GDM1 (cell line): ENCODE data around the gene AKR7A2.

Experiments used
- DNase-seq: peaks from one replicate; lab custom pipeline; 2025; lab: John Stamatoyannopoulos, UW

AKR7A2 gene

DNA sequence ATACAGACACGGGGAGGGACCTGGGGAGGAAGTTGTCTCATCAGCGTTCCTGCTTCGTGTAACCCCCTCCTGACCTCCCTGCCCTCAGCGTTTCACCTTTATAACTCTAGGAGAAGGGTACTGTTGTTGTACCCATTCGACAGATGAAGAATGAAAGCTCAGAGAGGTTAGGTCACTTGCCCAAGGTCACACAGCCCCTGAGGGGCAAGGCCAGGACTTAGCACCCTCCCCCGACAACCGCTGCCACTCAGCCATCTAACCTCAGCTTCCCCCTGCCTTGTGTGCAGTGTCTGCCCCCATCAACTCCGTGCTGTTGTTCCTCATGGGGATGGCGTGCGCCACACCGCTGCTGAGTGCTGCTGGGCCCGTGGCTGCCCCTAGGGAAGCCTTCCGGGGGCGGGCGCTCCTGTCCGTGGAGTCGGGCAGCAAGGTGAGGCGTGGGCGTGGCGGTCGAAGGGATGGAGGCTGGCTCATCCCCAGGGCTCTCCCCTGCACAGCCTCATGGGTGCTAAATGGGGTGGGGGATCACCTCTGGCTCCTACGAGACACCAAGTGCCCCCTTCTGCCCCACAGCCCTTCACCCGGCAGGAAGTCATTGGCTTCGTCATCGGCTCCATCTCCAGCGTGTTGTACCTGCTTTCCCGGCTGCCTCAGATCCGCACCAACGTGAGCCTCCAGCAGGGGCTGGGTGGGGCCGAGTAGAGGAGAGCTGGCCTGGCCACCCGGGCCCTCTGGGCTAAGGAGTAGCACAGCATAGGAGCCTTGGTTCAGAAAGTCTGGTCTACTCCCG lies 14.2 kb upstream of the AKR7A2 start:
- DNase-seq: peak; percentile 34

DNA sequence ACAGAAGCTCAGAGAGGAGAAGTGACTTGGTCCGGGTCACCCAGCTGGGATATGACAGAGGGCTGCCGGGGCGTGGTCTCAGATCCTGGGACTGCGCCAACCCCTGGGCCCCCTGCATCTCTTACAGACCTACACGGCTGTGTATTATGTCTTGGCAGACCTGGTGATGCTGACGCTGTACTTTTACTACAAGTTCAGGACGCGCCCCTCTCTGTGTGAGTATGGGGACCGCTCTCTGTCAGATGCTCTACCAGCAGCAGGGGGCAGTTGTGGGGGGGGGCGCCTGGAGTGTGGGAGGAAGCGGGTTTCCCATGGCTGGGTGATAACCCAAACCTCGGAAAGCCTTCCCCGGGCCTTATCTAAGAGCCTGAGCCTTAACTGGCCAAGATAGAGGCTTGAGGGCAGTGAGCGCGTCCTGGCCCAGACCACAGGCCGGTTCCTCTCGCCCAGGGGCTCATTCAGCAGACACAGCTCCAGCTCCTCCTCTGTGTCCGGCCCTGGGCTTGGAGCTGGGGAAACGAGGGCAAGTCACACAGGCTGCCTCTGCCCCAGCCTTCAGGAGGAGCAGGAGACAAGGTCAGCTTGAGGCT lies 13.5 kb upstream of the AKR7A2 start:
- peak; percentile 34 for DNase-seq

DNA sequence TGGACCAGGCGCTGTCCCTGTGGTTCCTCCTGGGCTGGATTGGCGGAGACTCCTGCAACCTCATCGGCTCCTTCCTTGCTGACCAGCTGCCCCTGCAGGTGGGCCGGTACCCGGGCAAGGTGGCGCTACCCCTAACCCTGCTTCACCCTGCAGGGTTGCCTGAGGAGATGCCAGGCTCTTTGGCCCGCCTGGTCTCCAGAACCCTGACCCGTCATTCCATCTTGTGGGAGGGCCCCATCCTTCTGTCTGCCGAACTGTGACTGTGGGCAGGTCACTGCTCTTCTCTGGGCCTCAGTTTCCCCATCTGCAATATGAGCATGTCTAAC lies 12.7 kb upstream of the AKR7A2 start:
- DNase-seq: no peak

DNA sequence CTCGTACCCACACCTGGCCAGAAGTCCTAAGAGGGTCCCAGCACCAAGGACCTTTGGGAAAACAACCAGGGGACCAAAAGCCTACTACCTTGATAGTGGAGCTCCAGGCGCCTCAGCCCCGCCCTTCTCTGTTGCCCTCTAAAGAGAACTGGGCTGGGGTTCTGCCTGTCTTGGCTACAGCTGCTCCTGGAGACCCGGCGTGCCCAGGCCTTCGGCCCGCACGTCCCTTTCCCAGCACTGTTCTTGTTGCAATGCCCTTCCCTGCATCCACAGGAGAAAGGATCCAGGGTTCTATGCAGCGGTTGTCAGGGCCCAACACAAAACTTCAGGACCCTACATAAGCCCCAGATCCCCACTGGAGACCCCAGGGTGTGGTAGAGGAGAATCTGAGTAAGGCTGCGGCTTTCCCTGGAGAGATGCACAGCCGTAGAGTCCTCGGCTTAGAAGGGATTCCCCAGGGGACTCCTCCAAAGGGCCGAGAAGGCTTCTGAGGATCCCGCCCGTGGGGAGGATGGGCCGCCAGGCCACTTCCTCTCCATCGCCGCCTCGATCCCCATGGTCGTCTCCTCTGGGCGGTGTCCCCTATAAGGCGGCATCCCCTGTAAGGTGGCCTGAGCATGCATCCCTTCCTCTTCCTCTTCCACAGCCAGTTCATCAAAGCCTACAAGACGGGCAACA lies 12.2 kb upstream of the AKR7A2 start:
- DNase-seq: no peak

DNA sequence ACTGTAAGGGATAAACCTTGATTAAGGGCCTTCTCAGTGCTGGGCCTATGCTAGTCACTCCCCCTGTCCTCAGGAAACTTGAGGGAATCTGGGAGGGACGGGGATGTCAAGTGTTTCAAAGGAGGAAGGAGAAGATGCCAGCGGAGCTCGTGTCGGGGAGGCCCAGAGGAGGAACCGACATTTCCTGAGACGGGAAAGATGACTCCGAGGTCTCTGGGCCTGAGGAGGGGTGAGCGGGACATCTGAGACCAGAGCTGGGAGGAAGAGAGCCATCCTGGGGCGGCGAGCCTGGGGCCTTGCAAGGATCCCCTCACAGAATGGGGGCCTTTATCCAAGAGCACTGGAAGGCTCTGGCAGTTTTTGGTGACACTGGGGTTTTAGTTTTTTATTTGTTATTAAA lies 10.5 kb upstream of the AKR7A2 start:
- DNase-seq: no peak

DNA sequence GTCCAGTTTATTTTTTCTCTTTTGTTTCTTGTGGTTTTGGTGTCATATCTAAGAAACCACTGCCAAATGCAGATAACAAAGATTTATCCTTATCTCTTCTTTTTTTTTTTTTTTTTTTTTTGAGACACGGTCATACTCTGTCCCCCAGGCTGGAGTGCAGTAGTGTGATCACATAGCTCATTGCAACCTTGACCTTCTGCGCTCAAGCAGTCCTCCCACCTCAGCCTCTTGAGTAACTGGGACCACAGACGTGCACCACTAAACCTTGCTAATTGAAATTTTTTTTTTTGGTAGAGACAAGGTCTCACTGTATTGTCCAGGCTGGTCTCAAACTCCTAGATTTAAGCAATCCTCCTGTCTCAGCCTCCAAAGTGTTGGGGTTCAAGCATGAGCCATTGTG lies 9.1 kb upstream of the AKR7A2 start:
- DNase-seq: no peak

DNA sequence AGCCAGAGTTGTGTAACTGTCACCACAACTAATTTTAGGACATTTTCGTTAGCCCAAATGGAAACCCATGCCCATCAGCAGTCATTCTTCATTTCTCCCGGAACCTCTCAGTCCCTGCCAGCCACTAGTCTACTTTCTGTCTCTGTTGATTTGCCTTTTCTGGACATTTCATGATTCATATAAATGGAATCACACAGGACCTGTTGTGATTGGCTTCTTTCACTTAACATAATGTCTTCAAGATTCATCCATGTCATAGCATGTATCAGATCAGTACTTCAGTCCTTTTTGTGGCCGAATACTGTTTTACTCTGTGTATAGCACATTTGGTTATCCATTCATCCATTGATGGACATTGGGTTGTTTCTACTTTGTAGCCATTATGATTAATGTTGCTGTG lies 7.3 kb upstream of the AKR7A2 start:
- no peak for DNase-seq

DNA sequence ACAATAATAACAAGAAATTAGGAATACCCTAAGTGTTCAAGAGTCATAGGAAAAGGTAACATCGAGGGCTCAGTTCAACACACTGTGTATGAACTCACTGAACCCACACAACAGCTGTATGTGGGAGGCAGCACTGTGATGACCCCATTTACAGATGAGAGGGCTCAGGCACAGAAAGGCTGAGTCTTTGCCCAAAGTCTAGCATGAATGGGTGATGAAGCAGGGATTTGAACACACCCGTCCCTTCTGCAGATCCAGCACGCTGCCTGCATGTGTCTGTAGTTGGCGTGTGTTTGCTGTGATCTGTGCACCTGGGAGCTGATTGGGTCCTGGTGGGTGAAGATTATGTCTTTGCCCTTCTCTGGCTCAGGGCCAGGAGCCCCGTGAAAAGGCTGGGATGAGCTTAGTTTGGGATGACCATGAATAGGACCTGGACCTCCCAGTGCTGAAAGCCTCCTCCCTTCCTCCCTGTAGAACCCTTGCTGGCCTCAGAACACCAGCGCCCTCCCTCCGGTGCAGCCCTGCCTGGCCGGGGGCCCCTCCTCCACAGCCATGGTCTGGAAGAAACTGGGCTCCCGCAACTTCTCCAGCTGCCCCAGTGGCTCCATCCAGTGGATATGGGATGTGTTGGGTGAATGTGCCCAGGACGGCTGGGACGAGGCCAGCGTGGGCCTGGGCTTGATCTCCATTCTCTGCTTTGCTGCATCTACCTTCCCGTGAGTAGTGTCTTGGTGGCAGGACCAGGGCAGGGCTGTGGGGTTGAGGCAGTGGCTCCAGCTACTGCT lies 5.4 kb upstream of the AKR7A2 start:
- DNase-seq: no peak

DNA sequence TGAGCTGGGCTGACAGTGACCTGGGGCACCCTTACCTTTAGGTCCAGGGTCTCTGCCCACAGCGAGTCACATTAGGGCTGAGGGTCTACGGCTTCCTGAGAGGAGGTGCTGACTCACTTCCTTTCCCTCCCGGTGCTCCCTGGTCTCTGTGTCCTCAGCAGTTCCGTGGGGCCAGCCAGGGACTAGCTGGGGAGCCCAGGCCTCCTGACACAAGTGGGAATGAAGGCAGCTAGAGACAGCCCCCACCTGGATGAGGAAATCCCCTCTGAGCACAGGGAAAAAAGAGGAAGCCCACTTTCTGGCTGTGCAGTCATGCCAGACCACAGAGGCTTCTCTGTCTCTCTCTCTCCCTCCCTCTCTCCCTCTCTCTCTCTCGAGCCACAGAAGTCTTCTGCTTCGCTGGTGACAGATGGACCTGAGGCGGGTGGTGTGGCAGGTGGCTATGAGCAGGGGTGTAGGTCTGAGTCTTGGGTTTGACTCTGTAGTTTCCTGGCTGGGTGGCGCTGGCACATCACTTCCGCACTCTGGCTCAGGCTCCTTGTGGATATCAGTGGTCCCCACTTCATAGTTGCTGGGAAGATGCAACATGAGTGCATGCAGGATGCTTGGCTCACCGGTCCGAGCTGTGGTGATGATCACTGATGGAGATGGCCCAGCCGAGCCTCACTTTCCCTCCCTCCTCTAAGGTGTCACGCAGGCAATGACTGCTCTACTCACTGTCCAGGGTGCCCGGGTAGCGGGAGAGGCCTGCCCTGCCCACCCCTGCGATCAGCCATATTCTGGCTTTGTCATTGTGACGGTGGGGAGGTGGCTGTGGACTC lies 3.6 kb upstream of the AKR7A2 start:
- DNase-seq: peak; percentile 63

DNA sequence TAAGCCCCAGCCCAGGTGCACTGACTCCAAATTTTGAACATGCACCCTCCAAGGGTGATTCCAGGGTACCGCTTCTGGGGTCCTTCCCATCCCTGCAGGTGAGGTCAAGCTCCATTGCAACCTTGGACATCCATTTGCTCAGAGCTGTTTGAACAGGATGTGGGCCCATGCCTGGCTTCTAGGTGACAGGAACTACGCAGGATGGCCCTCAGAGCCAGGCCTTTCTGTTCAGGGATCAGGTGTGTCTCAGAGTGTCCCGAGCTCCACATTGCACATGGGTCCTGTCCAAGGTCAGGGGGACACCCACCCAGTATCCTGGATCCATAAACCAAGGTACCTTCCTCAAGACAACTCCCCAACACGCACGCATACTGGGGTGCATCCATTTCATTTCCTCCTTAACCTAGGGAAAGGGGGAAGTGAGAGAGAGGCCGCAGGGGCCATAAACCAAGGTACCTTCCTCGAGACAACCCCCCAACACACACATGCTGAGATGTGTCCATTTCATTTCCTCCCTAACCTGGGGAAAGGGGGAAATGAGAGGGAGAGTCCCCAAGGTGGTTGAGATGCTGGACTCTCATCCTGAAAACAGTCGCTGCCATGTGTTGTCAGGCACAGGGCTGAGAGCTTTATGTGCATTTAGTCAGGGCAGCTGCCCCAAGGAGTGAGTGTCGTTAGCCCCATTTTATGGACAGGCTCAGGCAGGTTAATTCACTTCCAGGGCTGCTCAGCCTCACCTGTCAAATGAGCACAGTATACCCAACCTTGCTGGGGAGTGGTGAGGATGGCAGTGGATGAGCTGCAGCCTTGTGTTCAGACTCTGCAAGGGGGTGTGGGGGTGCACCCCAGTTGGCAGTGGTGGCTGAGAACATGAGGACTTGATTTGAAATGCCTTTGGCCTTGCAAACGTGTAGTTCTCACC lies 2.3 kb upstream of the AKR7A2 start:
- no peak for DNase-seq

DNA sequence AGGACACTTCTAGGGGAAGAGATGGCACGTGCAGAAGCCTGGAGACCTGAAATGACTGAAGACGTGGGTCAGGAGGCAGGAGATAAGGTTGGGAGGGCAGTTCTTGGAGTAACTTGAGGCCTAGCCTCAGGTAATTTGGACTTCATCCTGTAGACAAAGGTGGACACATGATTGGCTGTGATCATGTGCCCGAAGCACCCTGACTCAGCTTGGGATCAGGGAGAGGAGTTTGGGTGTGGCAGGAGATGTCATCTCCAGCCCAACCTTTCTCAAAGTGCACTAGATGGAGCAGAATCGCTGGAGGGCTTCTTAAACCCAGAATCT lies 1.7 kb upstream of the AKR7A2 start:
- DNase-seq: no peak

DNA sequence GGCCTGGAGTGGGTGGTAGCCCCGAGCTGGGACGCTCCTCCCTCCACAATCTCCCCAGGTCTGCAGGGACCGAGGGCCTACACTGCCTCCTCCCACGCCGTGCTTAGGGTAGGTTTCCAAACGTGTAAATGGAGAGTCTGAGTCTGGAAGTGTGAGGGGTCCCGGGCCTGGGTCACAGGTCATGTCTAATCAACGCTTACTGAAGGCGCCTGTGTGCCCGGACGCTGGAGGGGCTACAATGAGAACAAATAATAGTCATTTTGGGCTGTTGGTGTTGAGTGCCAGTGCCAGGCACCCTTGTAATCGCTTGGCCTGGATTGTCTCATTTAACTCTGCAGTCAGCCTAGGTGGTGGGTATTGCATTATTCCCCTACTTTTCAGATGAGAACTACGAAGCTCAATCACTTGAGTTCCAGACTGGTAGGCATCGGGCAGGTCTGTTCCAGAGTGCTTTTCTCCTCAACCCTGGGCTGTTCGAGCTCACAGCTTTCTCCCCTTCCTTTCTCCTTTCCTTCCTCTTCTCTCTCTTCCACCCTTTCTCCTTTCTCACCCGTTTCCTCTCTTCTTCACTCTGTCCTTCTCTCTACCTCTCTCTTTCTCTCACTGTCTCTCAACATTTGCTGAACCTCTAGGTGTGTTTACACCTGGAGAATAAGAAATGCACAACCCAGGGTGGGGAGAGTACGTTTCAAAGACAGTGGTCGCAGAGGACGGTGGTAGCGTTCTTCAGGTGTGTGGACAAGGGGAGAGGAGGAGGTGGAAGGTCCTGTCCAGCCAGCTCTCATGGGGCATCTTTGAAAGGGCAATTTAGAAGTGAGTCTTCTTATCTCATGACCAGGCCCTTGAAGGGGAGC lies 1.1 kb upstream of the AKR7A2 start:
- no peak for DNase-seq

DNA sequence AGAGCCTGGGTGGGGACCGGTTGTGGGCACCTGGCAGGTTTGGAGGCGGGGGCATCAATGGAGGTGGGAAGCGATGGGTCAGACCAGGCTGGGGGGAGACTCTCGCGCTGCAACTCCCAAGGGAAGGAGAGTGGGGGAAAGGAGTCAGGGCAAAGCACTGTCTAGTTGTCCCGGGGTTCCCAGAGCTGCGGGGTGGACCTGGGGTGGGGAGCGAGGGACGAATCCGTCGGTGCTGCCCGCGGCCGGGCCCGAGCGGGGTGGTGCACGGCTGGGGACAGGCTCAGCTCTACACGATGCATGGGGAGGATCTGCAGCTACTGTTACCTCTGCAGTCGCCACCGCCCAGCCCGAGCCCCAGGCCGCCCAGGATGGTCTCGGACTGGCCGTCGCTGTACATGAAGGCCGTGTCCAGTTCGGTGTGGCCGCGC lies 427 bp downstream of the AKR7A2 start:
- no peak for DNase-seq

DNA sequence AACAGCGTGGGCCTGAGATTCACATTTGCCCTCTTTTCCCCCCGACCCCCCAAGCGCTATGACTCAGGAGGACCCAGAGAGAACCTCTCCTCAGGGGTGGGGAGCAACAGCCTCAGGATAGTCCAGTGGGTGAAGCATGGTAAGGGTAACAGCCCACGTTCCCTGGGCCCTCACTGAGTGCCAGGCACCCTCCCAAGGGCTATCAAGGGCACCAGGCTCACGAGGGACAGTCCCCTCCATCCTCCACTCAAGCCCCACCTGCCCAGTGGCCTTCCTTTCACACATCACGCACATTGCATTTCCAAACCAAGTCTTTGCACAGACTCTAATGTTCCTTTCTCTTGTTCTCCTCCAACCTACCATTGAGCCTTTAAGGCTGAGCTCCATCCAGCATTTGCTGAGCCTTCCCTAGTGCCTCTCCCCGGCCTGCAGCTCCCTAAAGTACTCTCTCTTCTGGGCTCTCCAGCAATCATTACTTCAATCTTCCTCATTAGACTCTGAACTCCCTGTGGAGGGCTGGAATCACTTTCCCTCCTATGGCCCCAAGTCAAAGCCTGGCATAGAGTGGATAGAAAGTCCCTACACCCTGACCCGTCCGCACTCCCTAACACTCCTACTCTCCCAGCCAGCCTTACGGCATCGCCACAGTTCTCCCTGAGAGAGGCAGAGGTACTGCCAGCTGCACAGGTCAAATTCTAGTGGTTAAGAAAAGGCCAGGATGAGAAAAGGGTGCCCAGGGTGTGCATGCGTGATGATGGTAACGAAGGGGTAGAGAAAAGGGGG lies 1.0 kb downstream of the AKR7A2 start:
- DNase-seq: no peak

DNA sequence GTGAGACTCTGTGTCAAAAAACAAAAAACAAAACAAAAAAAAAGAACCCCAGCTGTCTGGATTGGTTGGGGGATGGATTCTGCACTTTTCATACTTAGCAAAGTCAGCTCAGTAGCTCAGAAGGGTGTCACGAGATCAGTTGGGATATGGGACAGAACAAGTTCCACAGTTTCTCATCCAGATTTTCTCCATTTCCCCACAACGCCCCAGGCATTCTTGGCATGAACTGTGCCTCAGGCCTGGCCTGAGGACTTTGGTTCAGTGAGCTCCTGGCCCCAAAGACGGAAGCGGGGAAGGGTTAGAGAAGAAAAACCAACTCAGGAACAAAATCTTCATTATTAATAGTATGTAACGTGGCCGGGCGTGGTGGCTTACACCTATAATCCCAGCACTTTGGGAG lies 1.9 kb downstream of the AKR7A2 start:
- DNase-seq: no peak

DNA sequence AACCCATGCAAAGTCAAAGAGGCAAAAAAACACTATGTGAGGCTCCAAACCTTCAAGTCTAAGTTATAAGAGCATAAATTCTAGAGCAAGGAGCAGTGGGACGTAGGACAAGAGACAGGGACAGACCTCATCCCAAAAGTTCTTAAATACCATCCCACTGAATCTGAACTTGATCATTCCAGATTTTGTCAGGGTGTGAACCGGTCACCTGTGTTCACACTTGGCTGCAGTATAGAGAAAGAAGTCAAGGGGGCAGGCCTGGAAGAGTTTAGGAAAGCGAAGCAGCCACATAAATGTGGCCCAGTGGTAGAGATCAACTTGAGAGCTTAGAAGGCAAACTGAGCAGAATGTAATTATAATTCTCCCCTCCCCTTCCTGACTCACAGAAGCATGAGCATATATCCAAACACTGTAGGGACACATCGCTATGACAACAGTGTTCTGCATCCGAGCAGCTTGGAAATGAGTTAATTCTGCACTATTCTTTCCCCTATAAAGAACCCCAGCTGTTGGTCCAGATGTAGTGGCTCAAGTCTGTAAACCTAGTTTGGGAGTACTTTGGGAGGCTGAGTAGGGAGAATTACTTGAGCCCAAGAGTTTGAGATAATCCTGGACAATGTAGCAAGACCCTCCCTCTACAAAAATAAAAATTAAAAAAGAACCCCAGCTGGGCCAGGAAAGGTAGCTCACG lies 2.7 kb downstream of the AKR7A2 start:
- DNase-seq: no peak

DNA sequence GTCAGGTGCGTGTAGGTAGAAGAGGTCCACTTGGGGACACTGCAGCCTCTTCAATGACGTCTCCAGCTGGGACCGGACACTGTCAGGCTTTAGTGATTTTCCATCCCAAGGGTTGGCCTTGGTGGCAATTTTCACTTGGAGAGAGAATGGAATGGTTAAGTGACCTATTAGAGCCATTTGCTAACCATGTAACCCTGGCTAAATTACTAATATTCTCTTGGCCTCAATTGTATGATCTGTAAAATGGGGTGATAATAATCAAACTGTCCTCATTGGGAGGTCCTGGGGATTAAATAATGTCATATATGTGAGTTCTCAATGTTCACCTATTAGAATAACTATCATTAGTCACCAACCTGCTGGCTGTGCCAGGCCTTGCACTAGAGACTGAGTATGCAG lies 3.4 kb downstream of the AKR7A2 start:
- DNase-seq: no peak

DNA sequence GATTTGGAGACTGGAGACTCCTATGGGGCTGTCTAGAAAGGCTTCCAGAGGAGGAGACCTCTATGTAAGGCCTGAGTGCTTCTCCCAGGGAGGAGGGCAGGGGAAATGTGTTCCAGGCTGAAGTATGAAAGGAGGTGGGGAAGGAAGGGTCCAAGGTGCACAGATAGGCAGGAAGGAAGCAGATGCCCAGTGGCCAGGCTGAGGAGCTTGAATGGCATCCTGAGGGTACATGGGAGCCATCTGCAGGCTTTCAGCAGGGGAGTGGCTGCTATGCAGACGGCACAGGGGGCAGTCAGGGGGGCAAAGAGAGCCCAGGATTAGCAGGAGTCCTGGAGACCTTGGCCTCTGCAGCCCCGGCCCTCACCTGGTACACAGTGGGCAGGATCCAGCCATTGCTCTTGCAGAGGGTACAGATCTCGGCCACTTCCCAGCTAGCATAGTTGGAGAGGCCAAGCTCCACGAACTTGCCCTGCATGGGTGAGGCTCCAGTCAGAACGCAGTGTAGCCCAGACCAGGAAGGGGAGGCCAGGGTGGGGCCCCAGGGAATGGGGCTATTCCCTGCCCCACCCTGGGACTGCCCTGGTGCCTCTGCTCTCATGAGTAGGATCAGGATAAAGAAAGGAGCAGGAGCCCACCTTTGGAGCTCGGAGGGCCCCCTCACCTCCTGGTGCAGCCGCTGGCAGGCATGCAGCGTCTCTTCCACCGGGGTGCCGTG lies 4.0 kb downstream of the AKR7A2 start:
- no peak for DNase-seq
